DMS79 treated with DMSO at 0.1 percent for 48 hours (cell line): ENCODE measurements around the gene RPL3.
"Not testable (repeated sequence)": the region's sequence is repeated elsewhere in the genome, so short reads cannot be mapped to it uniquely, and the experiment has no call there.

Source experiments
- DNase-seq: peaks from one replicate; lab custom pipeline; 2025; lab: John Stamatoyannopoulos, UW

The RPL3 gene

DNA sequence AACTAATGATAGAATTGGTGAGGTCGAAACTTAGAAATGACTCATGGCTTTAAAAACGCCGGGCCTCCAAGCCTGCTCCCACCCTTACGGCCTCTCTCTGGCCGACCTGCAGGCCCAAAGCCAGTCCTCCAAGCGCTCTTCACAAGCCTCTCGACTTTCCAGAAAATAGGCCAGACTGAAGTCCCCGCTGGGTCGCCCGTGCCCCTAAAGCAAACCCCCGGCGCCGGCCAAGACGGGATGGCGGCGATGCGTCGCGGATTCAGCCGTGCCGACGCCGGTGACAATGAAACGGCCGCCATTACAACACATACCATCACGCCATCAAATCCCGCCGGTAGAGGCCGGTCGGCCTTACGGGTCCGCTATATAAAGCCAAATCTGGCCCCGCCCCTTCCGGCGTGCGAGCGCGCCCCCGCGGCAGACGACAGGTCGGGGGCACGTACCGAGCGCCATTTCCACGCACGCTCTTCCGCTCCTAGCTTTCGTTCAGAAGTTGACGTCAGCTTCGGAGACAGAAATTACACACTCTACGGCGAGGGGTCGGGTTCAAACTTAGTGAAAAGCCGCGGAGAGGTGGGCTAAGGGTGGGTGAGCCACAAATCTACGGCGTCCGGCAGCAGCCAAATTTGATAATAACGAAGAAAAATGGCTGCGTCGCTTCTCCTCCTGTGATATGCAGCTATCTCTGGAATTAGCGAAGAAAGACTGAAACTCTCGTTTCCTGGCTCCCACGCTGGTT lies at the start of gene RPL3:
RPL3 (minus strand) TSS at position 340 of the 739 bp plus-strand sequence; CDS start at position 314, 26 bp downstream.
- DNase-seq, result peak; percentile 87

DNA sequence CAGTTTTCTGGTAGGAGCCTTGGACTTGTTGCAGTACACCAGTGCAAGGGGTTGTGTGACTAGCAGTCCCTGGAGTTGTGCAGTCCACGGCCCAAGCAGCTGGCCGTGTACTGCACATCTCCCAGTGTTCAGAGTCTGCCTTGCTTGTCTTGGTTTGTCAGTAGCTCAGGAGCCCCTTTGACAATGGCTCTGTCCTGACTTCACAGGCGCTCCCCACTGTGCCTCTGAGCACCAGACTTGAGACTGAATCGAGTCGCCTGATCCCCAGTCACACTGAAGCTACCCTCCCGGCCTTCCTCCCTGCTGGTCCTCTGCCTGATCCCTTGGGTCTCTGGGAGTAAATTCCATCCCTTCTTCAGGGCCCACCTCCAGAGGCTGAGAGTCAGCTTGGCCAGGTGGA lies 49.8 kb upstream of the RPL3 start:
- no peak for DNase-seq

DNA sequence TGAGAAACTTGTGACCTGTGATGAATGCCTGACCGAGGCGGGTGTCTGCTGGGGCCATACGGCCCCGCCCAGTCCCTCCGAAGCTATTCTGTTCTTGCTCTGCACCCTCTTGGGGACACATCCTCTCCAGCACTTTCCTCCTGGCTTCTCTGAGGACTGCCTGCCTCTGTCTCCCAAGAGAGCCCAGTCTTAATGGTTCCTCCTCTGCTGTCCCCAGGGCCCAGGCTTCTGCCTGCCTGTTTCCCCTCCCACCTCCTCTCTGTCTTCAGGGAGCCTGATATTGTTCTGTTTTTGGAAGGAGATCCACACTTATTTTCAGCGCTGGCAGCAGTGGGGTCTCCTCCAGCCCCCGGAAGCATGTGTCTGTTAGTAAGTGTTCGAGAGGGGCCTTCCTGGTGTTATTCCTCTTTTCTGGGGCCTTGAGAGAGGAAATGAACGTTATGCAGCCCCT lies 49.1 kb upstream of the RPL3 start:
- DNase-seq, result no peak

DNA sequence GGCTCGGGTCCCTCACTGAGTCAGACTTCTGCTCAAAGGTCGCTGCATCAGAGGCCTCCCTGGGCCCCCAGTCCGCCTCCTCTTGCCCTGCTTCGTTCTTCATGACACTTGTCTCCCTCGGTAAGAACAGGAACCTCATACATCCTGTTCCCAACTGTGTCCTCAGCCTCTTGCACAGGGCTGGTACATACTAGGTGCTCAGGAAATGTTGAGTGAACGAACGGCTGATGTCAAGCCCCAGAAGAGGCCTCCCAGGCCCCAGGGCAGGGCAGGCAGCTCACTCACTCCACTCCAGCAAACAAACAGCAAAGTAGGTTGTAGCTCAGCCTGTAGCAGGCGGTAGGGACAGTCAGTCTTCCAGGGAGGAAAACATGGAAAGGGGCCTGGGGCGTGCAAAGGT lies 47.6 kb upstream of the RPL3 start:
- no peak for DNase-seq

DNA sequence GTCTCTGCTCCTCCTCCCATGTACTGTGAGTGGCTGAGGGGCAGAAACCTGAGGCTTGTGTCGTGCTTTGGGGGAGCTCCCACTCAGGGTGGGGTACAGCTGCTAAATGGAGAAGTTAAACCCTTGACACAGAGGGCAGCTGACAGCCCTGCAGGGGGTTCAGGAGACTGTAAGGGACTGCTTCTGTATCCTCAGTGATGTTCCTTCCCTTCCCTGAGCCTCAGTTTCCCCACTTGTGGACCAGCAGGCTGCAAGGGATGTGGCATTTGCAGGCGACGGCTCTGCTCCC lies 46.0 kb upstream of the RPL3 start:
- no peak for DNase-seq

DNA sequence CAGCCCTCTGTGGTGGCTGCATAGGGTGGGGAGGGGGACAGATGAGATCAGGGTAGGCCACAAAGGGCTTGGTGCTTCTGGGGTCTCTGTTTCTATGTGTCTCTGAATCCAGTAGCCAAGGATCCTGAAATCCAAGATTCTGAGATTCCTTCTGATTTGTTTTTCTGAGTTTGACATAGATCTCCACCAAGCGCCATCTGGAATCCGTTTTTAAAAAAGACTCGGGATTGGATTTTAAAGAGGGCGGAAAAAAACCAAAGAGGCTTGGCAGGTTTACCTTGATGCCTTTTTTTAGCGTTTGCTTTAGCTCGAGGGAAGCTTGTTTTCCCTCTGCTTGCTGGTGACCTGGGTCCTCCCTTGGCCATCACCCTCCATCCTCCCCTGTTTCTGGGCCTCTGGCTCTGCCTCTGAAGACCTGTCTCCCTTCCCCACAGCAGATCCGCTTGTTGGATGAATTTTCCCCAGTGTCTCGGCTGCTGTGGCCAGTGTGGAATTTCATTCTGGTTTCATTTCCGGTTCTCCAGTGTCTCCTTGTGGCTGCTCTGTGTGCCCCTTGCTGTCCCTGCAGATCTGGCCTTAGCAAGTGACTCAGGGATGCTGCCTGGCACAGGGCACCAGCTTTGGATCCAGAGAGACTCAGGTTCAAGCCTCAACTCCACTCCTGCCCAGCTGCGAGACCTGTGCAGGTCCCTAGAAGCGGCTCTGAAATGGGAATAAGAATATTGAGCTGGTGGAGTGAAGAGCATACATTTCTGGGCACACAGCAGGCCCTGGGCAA lies 45.5 kb upstream of the RPL3 start:
- DNase-seq, result no peak

DNA sequence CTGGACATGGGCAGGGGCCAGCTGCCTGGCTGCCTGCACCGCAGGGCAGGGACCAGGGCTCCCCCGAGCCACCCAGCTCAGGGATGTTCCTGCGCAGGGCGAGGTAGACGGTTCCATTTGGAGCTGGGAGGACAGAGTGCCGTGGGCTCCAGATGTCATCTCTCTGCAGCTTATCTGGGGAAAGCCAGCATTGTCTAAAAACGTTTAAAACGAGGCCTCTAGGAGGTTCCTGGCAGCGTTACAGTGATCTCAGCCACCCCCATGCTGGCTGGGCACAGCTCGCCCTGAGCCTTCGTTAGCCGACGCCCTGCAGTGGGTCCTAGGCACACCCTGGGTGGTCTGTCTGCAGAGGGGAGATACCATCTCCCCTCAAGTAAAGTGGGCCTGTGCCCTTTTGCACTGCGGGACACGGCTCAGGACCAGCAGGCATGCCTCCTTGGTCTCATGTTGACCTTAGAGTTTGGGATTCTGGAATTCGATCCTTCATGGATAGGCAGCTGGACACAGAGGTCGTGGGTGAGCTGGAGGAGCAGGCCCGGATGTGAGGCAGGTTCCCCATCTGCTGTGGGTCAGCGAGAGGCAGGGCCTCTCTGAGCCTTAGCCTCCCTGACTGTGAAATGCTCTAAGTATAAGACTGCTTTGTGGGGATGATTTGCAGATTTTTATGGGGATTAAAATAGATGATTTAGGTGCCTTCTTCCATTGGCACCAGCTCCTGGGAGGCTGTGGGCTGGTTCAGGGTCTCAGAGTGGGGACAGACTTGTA lies 44.5 kb upstream of the RPL3 start:
- DNase-seq, result no peak

DNA sequence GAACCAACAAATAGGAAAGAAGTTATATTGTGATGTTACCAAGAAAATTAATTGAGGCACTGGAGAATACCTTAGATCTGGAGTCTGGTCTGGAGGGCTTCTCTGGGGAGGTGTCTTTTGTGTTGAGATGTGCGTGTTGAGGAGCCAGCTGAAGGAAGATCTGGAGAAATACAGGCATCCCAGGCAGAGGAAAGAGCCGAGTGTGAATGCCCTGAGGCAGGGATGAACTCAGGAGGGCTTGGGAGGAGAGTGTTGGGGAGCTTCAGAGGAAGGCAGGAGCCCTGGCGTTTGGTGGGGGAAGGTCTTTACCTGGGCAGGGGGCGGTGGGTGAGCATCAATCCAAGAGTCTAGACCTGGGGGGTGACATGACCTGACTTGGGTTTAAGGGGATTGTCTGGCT lies 43.5 kb upstream of the RPL3 start:
- DNase-seq, result no peak

DNA sequence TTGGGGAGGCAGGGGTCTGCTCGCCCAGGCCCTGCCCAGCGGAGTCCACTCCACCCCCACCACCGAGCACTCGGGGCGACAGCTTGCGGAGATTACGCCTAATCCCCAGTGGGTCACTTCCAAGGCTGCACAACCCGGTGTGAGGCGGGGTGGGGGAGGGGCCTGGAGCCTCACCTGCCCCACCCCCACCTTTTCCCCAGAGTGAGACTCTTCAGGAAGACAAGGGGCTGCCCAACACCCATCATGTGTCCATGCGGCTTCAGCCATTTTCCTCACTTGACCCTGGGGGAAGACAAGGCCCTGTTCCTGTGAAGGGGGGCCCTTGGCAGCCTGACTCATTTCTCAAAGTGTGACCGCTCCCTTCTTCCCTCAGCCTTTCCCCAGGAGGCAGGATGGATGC lies 42.8 kb upstream of the RPL3 start:
- DNase-seq, result no peak

DNA sequence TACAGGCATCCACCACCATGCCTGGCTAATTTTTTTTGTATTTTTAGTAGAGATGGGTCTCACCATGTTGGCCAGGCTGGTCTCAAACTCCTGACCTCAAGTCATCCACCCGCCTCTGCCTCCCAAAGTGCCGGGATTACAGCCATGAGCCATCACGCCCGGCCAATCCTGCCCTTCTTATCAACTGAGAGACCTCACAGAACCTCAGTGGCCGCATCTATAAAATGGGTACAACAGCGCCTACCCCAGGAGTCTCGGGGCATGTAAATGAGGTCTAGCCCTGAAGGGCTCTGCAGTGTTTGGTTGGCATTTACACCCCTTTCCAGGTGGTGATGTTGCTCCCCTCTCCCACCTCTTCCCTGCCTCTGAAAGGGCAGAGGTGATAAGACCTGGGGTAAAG lies 42.1 kb upstream of the RPL3 start:
- no peak for DNase-seq

DNA sequence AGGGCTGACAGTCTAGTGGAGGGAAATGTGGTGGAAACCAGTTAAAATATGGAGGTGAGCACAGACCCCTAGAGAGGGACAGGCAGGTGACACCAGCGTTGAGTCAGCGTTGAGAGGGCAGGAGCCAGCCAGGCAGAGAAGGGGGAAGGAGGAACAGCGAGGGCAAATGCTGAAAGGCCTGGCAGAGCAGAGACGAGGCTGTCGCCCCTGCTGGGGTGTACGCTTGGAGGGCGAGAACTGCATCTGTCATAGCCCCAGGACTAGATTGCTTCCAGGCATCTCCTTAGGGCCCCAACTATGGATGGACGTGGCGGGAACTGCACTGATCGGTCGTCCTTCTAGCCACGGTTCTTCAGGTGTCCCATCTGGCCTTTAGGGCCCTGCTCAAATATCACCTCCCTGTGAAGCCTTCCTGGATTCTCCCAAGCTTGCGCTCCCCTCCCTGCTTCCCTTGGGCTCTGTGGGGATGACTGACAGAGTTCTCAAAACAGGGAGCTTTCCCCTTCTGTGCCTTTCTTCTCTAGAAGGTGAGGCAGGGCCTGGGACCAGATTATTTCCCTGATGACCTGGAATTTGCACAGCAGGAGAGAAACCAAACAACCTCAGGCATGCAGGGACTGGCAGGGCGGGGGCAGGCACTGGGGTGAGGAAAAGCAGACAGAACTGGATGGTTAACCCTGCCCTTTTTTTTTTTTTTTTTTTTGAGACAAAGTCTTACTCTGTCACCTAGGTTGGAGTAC lies 41.4 kb upstream of the RPL3 start:
- no peak for DNase-seq

DNA sequence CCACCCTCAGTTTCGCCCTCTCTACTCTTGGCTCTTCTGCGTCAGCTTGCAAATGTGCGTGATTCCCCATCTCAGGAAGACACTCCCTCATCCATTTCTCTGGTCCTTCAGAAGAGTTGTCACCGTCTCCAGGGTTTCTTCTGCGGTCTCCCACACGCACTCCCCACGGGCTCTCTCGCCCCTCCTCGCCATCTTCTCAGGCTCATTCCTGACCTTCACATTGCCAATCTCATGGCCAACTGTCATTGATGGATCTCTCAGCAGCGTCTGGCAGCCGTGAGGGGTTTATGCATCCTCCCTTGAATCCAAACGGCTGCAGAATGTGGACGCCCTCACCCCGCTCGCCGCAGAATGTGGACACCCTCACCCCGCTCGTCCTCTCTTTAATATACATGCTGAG lies 40.8 kb upstream of the RPL3 start:
- DNase-seq, result no peak

DNA sequence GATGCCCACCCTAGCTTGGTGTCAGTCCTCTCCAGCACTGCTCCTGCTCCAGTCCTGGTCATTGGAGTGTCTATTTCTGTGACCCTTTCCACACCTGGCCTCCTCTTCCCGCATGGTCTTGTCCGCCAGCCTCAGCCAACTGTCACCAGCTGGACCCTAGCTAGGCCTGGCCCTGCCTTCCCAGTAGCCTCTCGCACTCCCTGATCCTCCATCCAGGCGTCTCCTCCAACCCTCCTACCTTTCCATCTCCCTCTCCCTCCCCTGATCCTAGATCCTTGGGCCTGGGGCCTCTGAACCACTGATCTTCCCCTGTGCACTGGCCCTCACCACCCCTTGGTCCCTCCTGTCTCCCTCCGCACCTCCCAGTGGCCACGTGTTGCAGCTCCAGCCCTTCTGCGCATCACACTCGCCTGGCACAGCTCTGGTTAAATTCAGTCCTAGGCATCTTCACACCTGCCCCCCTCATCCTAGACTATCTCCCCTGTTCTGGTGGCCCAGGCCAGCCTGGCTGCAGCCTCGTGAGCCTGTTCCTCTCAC lies 40.3 kb upstream of the RPL3 start:
- no peak for DNase-seq

DNA sequence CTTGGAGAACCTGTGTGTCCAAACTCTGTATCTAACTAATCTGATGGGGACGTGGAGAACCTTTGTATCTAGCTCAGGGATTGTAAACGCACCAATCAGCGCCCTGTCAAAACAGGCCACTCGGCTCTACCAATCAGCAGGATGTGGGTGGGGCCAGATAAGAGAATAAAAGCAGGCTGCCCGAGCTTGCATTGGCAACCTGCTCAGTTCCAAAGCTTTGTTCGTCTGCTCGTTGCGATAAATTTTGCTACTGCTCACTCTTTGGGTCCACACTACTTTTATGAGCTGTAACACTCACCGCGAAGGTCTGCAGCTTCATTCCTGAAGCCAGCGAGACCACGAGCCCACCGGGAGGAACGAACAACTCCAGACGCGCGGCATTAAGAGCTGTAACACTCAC lies 38.8 kb upstream of the RPL3 start:
- DNase-seq, result not testable (repeated sequence)

DNA sequence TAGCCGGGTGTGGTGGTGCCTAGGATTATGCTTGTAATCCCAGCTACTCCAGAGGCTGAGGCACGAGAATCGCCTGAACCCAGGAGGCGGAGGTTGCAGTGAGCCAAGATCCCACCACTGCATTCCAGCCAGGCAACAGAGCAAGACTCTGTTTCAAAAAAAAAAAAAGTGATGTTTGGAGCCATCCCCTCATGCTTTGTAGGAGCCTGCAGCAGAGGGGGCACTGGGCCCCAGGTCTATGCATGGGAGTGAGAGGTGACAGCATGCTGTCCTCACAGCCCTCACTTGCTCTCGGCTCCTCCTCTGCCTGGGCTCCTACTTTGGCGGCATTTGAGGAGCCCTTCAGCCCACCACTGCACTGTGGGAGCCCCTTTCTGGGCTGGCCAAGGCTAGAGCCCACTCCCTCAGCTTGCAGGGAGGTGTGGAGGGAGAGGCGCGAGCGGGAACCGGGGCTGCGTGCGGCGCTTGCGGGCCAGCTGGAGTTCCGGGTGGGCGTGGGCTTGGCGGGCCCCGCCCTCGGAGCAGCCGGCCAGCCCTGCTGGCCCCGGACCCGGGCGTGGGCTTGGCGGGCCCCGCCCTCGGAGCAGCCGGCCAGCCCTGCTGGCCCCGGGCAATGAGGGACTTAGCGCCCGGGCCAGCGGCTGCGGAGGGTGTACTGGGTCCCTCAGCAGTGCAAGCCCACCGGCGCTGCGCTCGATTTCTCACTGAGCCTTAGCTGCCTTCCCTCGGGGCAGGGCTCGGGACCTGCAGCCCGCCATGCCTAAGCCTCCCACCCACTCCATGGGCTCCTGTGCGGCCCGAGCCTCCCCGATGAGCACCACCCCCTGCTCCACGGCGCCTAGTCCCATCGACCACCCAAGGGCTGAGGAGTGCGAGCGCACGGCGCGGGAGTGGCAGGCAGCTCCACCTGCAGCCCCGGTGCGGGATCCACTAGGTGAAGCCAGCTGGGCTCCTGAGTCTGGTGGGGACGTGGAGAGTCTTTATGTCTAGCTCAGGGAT lies 38.0 kb upstream of the RPL3 start:
- DNase-seq, result not testable (repeated sequence)

DNA sequence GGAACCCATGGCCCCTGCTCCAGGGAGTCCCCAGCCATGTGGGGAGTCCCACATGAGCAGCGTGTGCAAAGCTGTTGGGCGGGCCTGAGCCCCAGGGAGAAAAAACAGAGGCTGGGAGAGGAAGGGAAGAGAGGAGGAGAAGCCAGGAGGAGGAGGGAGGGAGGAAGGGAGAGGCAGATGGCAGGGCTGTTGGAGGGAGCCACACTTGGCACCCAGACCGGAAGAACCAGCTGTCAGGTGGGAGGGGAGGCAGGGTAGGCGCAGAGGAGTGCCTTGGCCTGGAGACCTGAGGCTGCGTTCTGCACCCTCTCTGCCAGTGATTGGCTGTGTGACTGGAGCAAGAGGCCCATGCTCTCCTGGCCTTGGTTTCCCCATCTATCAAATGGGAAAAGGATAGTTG lies 37.0 kb upstream of the RPL3 start:
- DNase-seq, result no peak

DNA sequence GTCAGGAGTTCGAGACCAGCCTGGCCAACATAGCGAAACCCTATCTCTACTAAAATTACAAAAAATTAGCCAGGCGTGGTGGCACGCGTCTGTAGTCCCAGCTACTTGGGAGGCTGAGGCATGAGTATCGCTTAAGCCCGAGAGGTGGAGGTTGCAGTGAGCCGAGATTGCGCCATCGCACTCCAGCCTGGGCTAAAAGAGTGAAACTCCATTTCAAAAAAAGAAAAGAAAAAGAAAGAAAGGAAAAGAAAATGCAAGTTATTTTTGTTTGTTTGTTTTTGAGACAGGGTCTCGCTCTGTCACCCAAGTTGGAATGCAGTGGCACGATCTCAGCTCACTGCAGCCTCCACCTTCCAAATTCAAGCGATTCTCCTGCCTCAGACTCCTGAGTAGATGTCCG lies 36.4 kb upstream of the RPL3 start:
- DNase-seq, result not testable (repeated sequence)

DNA sequence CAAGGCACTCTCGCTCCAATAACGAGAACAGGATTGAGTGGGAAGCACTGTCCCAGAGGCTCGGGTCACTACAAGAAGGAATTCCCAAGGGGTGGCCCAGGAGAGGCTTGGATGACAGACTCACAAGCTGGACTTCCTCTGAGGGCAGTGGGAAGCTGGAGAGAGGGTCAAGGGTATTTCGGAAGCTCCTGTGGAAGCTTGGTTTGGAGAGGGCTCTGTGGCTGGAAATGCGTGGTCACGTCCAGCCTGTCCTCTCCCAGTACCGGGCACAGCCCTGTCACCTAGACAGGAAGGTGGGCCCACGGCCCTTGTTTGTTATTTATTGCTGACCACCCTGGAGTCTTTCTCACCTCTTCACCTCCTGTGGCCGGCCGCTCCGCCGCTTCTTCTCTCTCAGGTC lies 35.7 kb upstream of the RPL3 start:
- DNase-seq, result no peak

DNA sequence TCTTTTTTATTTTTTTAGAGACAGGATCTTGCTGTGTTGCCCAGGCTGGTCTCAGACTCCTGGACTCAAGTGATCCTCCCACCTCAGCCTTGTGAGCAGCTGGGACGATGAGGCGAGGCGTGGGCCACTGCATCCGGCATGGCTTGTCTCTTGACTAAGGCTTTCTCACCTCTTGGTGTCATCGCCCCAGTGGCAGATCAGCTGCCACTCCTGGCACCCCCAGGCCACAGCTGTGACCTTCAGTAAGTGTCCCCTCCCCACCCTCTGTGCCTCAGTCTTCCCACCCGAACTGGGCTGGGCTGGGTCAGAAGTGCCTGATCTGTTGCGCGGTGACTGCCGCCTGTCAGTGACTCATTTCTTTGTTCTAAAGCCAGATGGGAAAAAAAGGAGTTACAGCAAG lies 33.9 kb upstream of the RPL3 start:
- no peak for DNase-seq

DNA sequence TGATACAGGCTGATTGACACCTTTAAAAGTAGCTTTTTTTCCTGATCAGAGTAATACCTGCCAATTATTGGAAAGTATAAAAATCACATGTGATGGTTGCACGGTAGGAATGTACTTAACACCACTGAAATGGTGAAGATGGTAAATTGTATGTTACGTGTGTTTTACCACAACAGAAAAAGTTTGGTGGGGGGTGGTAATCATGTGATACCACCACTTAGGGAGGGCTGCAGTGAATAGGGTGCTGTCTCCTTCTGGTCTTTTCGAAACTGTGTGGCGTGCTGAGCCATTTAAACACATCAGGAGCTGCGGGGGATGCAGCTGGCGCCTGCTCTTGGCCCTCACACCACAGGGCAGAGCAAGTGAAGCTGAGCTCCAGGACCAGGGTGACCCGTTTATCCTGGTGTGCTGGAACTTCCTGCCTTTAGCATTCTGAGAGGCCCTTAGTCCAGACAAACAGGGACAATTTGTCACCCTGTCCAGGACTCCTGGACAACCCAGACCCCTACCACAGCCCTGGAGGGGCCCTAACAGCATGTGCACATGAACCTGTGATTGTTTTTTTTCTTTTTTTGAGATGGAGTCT lies 33.0 kb upstream of the RPL3 start:
- DNase-seq, result no peak
